ENCODE results near the gene CNKSR3.

The CNKSR3 gene

DNA sequence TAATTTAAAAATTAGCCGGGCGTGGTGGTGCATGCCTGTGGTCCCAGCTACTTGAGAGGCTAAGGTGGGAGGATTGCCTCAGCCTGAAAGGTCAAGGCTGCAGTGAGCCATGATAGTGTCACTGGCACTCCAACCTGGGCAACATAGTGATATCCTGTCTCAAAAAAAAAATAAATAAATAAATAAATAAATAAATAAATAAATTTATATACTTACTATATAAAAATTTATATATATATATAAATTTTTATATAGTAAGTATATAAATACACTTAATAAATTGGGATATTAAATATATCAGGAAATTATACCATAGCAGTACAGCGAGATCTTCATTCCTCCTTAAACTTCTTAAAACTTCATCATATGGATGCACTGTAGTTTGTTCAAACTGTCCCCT lies 130.9 kb downstream of the CNKSR3 start:
- DNase-seq, result no peak

DNA sequence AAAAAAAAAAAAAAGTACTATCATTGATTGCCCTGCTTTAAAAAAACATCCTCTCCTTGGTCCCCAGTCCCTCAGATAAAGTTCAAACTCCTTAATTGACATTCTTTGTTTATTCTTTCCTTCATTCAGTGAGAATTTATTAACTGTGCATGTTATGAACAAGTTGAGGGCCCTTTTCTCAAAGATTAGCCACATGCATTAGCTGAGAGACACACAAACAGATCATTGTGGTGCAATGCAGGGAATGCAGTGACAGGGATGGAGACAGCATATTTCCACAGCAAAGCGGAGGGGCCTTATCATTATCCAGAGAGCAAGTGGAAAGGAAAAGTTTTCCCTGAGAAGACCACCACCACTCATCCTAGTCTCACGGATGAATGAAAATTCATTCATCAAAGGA lies 132.0 kb downstream of the CNKSR3 start:
- no peak for DNase-seq

- DNase-seq, result no peak
Observed at GRCh38 chr6:154377726-154378125, 132.8 kb downstream of the CNKSR3 start.

GRCh38 chr6:154373971-154374370 lies 136.5 kb downstream of the CNKSR3 start:
- DNase-seq, result no peak

DNA sequence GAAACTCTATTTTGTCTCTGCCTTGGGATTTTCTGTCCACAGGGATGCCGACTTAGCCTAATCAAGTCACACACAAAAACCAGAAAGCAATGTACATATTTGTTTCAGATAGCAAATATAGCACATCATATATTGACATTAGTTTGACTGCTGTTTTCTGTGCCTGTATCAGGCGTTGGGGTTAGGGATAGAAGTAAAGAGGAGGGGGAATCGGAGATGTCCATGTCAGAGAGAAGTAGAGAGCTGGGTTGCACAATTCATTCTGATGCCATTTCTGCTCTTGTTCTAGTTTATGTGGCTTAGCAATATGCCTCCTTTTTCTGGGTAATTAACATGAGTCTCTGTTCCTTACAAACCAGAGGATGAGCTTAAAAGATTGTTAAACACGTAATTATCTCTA lies 139.2 kb downstream of the CNKSR3 start:
- no peak for DNase-seq

DNA sequence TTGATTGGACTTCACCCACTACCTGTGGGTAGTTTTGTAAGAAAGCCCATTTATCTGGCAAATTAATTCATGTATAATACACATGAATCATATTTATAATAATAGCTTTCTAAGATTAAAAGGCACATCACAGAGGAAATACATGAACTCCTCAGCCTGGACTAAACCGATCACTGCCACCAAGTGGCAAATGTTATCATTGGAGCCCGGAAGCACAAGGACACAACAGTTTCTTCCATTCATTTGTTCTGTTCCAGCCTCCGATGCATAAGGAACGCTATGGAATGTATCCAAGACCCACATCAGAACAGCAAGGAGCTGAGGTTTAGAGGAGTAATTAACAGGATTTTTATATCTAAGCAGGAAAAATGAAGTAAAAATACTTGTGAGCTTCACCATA lies 139.9 kb downstream of the CNKSR3 start:
- peak; percentile 52 for DNase-seq

GRCh38 chr6:154367839-154368695 lies 142.4 kb downstream of the CNKSR3 start:
- DNase-seq, result no peak

DNA sequence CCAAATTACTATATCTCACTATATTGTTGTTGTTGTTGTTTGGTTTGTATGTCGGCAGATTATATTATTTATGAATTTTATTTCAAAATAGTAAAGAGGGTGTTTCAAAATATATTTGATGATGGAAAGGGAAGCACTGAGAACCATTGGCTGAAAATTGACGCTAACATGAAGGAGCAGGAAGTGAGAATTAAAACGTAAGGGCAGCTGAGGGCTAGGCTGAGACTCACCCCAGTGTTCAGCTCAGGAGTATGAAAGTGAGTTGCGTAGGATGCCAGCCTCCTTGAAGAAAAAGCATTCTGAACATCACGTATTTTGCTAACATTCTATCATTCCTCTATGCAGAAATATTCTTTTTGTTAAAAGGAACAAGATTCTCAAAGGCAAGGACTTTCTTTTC lies 143.1 kb downstream of the CNKSR3 start:
- DNase-seq, result no peak

GRCh38 chr6:154363821-154364220 lies 146.7 kb downstream of the CNKSR3 start:
- peak; percentile 74 for DNase-seq

GRCh38 chr6:154361476-154361875 lies 149.0 kb downstream of the CNKSR3 start:
- DNase-seq, result no peak

GRCh38 chr6:154360476-154360875 lies 150.0 kb downstream of the CNKSR3 start:
- no peak for DNase-seq

DNA sequence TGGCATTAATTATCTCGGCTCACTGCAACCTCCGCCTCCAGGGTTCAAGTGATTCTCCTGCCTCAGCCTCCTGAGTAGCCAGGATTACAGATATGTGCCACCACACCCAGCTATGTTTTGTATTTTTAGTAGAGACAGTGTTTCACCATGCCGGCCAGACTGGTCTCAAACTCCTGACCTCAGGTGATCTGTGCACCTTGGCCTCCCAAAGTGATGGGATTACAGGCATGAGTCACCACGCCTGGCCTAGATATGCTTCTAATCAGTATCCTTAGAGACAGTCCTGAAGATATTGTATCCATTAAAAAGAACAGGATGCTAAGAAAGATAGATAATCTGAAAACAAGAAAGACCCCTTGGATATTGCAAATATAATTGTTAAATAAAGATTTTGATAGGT lies 150.8 kb downstream of the CNKSR3 start:
- DNase-seq, result no peak

- DNase-seq, result peak; percentile 21
Observed at GRCh38 chr6:154359161-154359574, 151.3 kb downstream of the CNKSR3 start.

- DNase-seq, result no peak
Observed at GRCh38 chr6:154358019-154358545, 152.4 kb downstream of the CNKSR3 start.

DNA sequence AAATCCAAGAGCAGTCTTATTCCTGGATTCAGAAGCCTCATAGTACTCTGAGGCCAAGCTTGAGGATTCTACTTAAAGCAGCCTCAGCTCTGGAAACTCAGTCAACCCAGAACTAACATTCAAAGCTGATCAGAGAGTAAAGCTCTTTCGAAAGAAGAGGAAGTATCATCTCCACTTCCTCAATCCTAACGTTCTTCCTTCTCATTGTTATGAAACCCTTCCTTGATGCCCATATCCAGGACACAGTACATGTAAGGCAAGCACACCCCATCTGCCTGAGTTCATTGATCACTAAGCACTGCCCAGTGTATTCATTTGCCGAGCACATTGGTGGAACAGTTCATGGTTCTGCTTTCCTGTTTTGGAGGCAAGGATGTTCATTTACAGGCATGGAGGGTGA lies 153.8 kb downstream of the CNKSR3 start, which contains the start of gene IPCEF1:
TSS of gene IPCEF1 (minus strand) at position 114 of the 400 bp plus-strand sequence. CDS start 90,856 bp downstream, outside the sequence.
- DNase-seq, result no peak

DNA sequence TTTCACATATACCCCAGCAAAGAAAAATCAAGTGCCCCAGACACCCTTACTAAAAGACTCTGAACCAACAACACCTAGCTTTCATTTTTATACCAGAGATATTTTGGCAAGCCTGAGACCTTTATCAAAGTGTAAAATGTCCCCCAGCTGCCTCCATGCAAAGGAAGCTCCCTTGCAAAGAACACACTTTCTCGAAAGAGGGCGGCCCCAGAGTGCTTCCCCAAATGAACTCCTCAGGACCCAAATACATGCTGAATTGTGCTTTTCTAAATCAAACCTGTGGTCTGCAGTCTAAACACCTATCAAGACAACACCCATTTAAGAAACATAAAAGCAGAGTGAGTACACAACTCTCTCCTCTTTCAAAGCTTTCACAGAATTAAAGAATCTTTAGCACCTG lies 154.4 kb downstream of the CNKSR3 start:
- DNase-seq, result no peak

DNA sequence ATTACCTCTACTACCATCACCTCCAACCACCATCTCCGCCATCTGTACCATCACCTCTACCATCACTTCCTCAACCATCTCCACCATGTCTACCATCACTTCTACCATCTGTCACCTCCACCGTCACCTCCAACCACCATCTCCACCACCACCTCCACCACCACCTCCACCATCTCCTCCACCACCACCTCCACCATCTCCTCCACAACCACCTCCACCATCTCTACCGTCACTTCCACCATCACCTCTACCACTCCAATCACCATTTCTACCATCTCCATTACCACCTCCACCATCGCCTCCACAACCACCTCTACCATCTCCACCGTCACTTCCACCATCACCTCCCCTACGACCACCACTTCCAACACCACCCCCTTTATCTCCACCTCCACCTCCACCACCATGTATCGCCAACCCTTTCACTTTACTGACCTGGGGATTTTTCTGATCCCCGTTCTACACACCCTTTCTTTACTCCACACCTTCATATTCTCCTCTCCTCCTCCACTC lies 156.2 kb downstream of the CNKSR3 start:
- no peak for DNase-seq

GRCh38 chr6:154353626-154354025 lies 156.9 kb downstream of the CNKSR3 start:
- no peak for DNase-seq

DNA sequence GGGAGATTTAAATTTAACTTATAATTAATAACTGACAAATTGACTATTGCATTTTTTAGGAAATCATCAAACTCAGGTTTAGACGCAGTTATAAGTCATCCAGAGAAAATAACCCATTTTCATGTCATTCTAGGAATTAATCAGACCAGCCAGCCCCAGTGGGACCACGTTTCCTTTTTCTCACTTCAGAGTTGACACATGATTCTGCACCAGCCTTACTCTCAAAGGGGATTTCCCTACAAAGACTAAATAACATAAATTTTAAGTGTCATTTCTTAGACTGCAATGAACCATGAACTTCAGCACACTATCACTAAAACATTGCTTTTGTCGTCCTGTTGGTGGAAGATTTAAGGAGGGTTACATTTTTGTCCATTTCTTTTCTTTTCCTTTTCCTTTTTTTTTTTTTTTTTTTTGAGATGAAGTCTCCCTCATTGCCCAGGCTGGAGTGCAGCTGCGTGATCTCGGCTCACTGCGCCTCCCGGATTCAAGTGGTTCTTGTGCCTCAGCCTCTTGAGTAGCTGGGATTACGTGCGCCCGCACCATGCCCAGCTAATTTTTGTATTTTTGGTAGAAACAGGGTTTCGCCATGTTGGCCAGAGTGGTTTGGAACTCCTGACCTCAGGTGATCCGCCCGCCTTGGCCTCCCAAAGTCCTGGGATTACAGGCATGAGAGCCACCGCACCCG lies 157.4 kb downstream of the CNKSR3 start:
- no peak for DNase-seq

- DNase-seq, result peak; percentile 16
Observed at GRCh38 chr6:154350293-154350692, 160.2 kb downstream of the CNKSR3 start.

DNA sequence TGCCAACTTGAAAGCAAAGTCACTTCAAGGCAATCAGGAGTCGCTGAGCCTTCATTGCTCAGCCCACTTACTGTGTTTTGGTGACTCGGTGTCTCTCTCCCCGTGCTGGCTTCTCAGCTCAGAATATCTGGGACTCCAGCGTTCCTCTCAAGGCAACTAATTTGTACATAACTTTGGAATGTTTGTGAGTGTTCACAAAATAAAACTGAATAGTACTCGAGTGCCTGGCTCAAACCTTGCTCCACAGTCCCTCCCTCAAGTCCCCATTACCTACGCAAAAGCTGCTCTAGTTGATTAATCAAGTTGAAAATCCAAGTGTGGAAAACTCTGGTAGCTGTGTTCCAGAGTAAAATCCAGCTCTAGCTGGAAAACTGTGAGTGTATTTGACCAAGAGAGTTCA lies 162.5 kb downstream of the CNKSR3 start:
- DNase-seq, result no peak

GRCh38 chr6:154345811-154346210 lies 164.7 kb downstream of the CNKSR3 start:
- DNase-seq, result no peak

All from fibroblast of skin of abdomen (primary cell).